ENCODE data around the gene AKIRIN2.

- TF ChIP-seq, protein P1, sequence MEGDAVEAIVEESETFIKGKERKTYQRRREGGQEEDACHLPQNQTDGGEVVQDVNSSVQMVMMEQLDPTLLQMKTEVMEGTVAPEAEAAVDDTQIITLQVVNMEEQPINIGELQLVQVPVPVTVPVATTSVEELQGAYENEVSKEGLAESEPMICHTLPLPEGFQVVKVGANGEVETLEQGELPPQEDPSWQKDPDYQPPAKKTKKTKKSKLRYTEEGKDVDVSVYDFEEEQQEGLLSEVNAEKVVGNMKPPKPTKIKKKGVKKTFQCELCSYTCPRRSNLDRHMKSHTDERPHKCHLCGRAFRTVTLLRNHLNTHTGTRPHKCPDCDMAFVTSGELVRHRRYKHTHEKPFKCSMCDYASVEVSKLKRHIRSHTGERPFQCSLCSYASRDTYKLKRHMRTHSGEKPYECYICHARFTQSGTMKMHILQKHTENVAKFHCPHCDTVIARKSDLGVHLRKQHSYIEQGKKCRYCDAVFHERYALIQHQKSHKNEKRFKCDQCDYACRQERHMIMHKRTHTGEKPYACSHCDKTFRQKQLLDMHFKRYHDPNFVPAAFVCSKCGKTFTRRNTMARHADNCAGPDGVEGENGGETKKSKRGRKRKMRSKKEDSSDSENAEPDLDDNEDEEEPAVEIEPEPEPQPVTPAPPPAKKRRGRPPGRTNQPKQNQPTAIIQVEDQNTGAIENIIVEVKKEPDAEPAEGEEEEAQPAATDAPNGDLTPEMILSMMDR (IDR thresholded peaks at IDR 0.05; ENCODE audit: low read length) = no peak
- no peak for TF ChIP-seq EZH2phosphoT487 (IDR thresholded peaks at IDR 0.05; ENCODE audit: low read length)
- no peak for TF ChIP-seq EZH2 (optimal IDR thresholded peaks at IDR 0.05; ENCODE audit: low read depth, low read length)
Measured at GRCh38 chr6:87714093-87714842, 12.2 kb upstream of the AKIRIN2 start.
